Lung (tissue), 10 donors: ENCODE data around the gene OR2T5. TPM values are rescaled to one million over a fixed set of nuclear protein-coding genes. Genes with fewer than 3 reads are reported as not detected.
"Not testable (repeated sequence)": the region's sequence is repeated elsewhere in the genome, so short reads cannot be mapped to it uniquely, and the experiment has no call there.

ENCODE experiments used
- ATAC-seq: fragments of 200-7000 bp; cut with Tn5 transposase; one replicate; pipeline ENCODE4 v1.9.1; 2020; ENCODE audit warnings: moderate number of reproducible peaks; ENCODE audit not compliant: insufficient read depth, low FRiP score
- DNase-seq, 3 donors: peaks; one replicate each; pipeline ENCODE4 v3.0.0-alpha.2; 2013 to 2017
- H3K27ac ChIP-seq, 2 donors: one replicate each; pipeline ENCODE4 v1.5.1; 2013; ENCODE audit warnings: mild to moderate bottlenecking in 2 of 2, moderate library complexity in 2 of 2, control low read depth in 1 of 2, inconsistent platforms in 1 of 2, low read depth in 1 of 2, low read length in 1 of 2
- H3K27me3 ChIP-seq, 3 donors: one replicate each; pipeline ENCODE4 v1.5.1; 2013; ENCODE audit warnings: low read length in 2 of 3; ENCODE audit not compliant: control insufficient read depth in 3 of 3, insufficient read depth in 3 of 3
- H3K36me3 ChIP-seq, 4 donors: one replicate each; pipeline ENCODE4 v1.5.1; 2013; ENCODE audit warnings: low read length in 4 of 4, mild to moderate bottlenecking in 1 of 4, moderate library complexity in 1 of 4; ENCODE audit not compliant: control insufficient read depth in 4 of 4, insufficient read depth in 4 of 4
- H3K4me1 ChIP-seq, 5 donors: one replicate each; pipeline ENCODE4 v1.5.1; 2013; ENCODE audit warnings: low read length in 5 of 5, mild to moderate bottlenecking in 2 of 5, moderate library complexity in 1 of 5; ENCODE audit not compliant: control insufficient read depth in 5 of 5, insufficient read depth in 5 of 5
- H3K4me3 ChIP-seq: one replicate; pipeline ENCODE4 v1.5.1; 2013; ENCODE audit warnings: mild to moderate bottlenecking, control low read depth, moderate library complexity
- H3K9ac ChIP-seq, 2 donors: one replicate each; pipeline ENCODE4 v1.5.1; 2013; ENCODE audit warnings: low read length in 2 of 2, control low read depth in 1 of 2; ENCODE audit not compliant: insufficient read depth in 1 of 2
- H3K9me3 ChIP-seq, 4 donors: one replicate each; pipeline ENCODE4 v1.5.1; 2013; ENCODE audit warnings: low read length in 3 of 4, mild to moderate bottlenecking in 1 of 4, moderate library complexity in 1 of 4; ENCODE audit not compliant: control insufficient read depth in 4 of 4, insufficient read depth in 3 of 4
- WGBS, 2 donors: extraction: QIAGEN DNeasy Blood & Tissue Kit; methylation state at CpG; one replicate each; pipeline ENCODE4 v1.1.7; 2013; 5-methylcytosine and 5-hydroxymethylcytosine counted together
- polyA plus RNA-seq, 2 donors: library from polyadenylated mRNA; stranded (reverse); fragments of 200-250 nt; gene quantifications; one replicate each; pipeline ENCODE4 v1.2.1, GENCODE V29; 2013
- total RNA-seq, 2 donors: library from RNA; depleted of rRNA in 1 of 2; stranded (reverse); fragments of >200 nt in 1 of 2; gene quantifications; one replicate each; pipeline ENCODE4 v1.2.1, GENCODE V29; 2014 to 2021
- donor health status: Bipolar disorder and iron deficiency.
- donor health status: healthy.
- donor health status: DM: yes; HTN: yes; CAD: no.

Gene OR2T5
- total and polyA plus RNA-seq, 4 donors, result not detected

DNA sequence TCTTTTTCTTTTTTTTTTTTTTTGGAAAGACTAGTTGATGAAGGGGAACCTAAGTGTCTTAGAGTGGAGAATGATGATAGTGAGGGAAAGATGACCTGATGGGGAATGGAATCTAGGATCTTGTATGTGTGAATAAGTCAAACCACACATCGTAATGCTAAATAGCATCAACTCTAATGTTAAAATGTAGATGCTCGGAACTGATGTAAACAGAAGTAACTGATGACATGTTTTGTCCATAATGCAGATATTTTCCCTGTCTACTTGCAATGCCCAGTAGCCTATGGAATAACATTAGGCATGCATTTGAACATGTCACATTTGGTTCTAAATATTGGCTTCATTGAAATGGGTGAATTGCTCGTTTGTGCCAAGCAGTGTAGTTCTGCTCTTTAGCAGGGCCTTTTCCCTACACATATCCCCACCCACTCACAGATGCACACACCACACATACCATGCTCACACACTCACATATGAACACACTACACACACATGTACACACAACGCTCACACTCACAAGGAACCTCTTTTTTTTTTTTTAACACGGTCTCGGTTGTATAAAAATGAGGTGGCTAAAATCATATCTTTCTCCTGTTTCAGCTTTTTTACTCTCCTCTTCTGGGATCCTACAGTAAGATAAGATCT is 38.4 kb upstream of the OR2T5 start:
- not testable (repeated sequence) for H3K27ac ChIP-seq, H3K27me3 ChIP-seq, H3K9me3 ChIP-seq, H3K4me1 ChIP-seq, DNase-seq, H3K9ac ChIP-seq, ATAC-seq, H3K36me3 ChIP-seq, H3K4me3 ChIP-seq
- WGBS, 2 donors, result 83 to 88% methylated on average over 5 of the region's 6 CpGs

DNA sequence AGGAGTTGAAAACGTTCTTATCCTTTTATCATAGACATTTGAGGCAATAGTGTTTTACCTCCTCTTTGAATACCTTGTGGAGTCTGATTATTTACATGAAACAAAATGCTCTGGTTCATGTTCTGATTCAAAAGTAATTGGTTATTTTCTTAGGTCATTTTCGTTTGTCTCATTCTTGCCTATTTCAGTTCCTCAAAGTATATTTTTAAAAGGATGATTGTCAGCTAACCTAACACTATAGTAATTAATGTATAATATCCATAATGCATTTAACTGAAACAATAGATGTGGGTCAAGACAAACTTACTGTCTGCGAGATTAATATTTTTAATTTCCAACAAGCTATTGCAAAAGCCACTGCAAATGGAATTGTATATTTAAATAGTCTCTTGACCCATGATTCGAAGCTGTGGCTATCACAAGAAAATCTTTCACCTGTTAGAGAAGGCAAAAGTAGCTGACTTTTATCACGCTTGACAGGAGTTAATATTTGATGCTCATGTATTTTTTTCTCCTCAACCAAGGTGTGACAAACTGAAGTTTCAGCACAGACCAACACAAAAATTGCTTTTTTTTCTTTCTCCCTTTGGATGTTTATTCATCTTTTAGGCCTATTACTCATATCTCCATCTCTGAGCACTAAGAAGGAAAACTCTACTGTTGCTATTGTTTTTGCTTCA is 37.8 kb upstream of the OR2T5 start:
- H3K27me3 ChIP-seq, ATAC-seq, H3K9ac ChIP-seq, H3K9me3 ChIP-seq, DNase-seq, H3K36me3 ChIP-seq, H3K27ac ChIP-seq, H3K4me1 ChIP-seq, H3K4me3 ChIP-seq: not testable (repeated sequence)
- 45 to 68% methylated on average over 2 of the region's 5 CpGs for WGBS, 2 donors

DNA sequence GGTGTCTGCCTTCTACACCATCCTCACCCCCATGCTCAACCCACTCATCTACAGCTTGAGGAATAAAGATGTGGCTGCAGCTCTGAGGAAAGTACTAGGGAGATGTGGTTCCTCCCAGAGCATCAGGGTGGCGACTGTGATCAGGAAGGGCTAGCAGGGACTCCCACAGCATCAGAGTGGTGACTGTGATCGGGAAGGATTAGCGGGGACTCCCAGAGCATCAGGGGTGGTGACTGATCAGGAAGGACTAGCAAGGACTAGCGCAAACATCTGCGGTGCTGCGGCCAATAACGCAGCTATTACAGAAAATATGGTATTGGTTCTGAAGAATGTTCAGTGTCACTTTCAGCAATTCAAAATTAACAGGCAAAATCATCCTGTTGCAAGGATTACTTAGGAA is 34.8 kb upstream of the OR2T5 start:
- not testable (repeated sequence) for H3K4me1 ChIP-seq, DNase-seq, H3K9ac ChIP-seq, ATAC-seq, H3K27me3 ChIP-seq, H3K27ac ChIP-seq, H3K9me3 ChIP-seq, H3K36me3 ChIP-seq, H3K4me3 ChIP-seq
- WGBS, 2 donors, result 85 to 93% methylated on average over 7 of the region's 7 CpGs

DNA sequence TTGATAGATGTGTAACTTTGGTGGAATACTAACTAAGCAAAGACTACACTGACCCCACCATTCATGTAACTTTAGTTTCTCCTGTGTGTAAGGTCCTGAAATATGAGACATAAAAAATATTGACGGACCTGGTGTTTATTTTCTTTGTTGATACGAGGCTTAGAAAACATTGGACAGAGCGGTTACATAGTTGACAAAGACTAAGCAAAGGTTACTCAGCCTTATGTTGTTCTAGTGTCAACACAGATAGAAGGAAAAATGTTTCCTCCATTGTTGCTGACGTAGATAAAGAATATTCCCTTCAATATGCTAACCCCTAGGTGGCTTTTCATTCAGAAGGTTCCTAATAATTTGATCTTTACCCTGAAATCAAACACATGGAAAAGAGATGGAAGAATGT is 33.3 kb upstream of the OR2T5 start:
- H3K4me1 ChIP-seq, H3K27ac ChIP-seq, H3K9me3 ChIP-seq, ATAC-seq, H3K36me3 ChIP-seq, H3K9ac ChIP-seq, H3K4me3 ChIP-seq, DNase-seq, H3K27me3 ChIP-seq: not testable (repeated sequence)
- 44 to 78% methylated on average over 1 of the region's 4 CpGs for WGBS, 2 donors

DNA sequence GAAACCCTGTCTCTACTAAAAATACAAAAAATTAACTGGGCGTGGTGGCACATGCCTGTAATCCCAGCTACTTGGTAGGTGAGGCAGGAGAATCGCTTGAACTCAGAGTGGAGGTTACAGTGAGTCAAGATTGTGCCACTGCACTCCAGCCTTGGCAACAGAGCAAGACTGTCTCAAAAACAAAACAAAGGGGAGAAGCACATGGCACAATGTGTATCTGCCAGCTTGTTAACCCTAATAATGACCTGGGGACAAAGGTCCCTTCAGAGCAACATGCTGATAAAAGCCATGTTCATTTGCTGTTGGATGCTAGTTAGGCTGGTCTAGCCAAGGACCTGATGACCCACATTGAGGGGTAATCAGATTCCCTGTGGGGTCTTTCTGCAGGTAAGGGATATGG is 31.8 kb upstream of the OR2T5 start:
- ATAC-seq, H3K4me3 ChIP-seq, H3K9ac ChIP-seq, H3K27ac ChIP-seq, H3K4me1 ChIP-seq, H3K27me3 ChIP-seq, H3K36me3 ChIP-seq, H3K9me3 ChIP-seq, DNase-seq: not testable (repeated sequence)
- no CpG with 5 or more reads among the region's 2 CpGs for WGBS, 2 donors

DNA sequence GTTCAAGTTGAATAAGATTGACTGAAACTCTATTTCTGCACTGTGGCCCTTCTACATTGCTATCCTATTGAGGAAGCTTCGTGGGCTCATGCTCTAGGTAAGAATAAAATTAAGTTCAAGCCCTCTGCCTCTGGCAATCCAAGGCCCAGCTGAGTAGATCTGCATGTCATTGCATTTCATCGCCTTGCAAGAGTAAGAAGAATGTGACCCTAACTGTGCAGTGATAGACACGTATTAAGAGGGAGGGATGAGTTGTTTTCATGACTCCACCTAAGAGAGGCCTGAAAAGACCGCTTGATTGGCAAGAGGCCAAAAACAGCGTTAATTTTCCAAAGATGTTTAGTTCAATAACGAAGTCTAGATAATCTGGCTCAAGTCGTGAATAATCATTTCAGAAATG is 29.3 kb upstream of the OR2T5 start:
- H3K36me3 ChIP-seq, H3K4me3 ChIP-seq, DNase-seq, H3K9ac ChIP-seq, ATAC-seq, H3K9me3 ChIP-seq, H3K4me1 ChIP-seq, H3K27me3 ChIP-seq, H3K27ac ChIP-seq: not testable (repeated sequence)
- 73 to 84% methylated on average over 7 of the region's 7 CpGs for WGBS, 2 donors
